IMR-90 (cell line): ENCODE results near the gene NCOA7.

Experiments used
- CEBPB ChIP-seq: IDR thresholded peaks from 2 replicates; pipeline ENCODE4 v1.6.1; 2012; ENCODE audit warnings: low read depth, low read length, improper control_type of control experiment
- CHD1 ChIP-seq: IDR thresholded peaks from 2 replicates; pipeline ENCODE4 v1.6.1; 2012; ENCODE audit warnings: low read depth, low read length, improper control_type of control experiment
- MAFK ChIP-seq: IDR thresholded peaks from 2 replicates; pipeline ENCODE4 v1.6.1; 2012; ENCODE audit warnings: low read depth, low read length, improper control_type of control experiment
- MXI1 ChIP-seq: IDR thresholded peaks from 2 replicates; pipeline ENCODE4 v1.6.1; 2012; ENCODE audit warnings: low read depth, mild to moderate bottlenecking, low read length, moderate library complexity, borderline replicate concordance
- POLR2A ChIP-seq: IDR thresholded peaks from 2 replicates; pipeline ENCODE4 v1.6.1; 2012; ENCODE audit warnings: mild to moderate bottlenecking, low read depth, low read length
- TF ChIP-seq, protein P1 (sequence below): conservative IDR thresholded peaks from 2 replicates; pipeline ENCODE4 v1.5.1; 2012; ENCODE audit warnings: mild to moderate bottlenecking, low read depth, low read length, improper control_type of control experiment
- TF ChIP-seq, protein P2 (sequence below): fragments of 150-350 bp; IDR thresholded peaks from 2 replicates; pipeline ENCODE4 v1.6.1; 2017; ENCODE audit warnings: mild to moderate bottlenecking, antibody characterized with exemption, low read length, low read depth
- TF ChIP-seq, protein P3 (sequence below): fragments of 150-350 bp; IDR thresholded peaks from 2 replicates; pipeline ENCODE4 v1.6.1; 2016; ENCODE audit warnings: low read depth, mild to moderate bottlenecking, low read length, moderate library complexity, borderline replicate concordance

DNA sequence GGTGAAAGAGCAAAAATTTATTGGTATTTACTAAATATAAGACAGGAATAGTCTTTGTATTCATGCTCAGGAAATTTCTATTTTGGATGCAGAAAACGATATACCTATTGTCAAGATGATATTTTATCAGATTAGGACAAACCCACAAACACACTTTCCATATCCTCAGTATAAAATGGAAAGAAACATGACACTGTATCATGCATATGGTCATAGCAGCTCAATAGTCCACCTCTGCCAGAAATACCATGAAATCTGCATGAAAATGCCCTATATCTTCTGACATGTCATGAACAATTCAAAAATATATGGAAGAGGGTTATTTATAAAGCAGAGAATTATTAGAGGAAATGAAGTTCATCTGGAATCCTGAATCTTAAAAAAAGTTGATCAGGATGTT lies 154.1 kb downstream of the NCOA7 start:
- no peak for TF ChIP-seq POLR2A
- TF ChIP-seq MAFK = no peak
- TF ChIP-seq, protein P1, sequence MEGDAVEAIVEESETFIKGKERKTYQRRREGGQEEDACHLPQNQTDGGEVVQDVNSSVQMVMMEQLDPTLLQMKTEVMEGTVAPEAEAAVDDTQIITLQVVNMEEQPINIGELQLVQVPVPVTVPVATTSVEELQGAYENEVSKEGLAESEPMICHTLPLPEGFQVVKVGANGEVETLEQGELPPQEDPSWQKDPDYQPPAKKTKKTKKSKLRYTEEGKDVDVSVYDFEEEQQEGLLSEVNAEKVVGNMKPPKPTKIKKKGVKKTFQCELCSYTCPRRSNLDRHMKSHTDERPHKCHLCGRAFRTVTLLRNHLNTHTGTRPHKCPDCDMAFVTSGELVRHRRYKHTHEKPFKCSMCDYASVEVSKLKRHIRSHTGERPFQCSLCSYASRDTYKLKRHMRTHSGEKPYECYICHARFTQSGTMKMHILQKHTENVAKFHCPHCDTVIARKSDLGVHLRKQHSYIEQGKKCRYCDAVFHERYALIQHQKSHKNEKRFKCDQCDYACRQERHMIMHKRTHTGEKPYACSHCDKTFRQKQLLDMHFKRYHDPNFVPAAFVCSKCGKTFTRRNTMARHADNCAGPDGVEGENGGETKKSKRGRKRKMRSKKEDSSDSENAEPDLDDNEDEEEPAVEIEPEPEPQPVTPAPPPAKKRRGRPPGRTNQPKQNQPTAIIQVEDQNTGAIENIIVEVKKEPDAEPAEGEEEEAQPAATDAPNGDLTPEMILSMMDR = no peak
- no peak for TF ChIP-seq CEBPB
- TF ChIP-seq, protein P2, sequence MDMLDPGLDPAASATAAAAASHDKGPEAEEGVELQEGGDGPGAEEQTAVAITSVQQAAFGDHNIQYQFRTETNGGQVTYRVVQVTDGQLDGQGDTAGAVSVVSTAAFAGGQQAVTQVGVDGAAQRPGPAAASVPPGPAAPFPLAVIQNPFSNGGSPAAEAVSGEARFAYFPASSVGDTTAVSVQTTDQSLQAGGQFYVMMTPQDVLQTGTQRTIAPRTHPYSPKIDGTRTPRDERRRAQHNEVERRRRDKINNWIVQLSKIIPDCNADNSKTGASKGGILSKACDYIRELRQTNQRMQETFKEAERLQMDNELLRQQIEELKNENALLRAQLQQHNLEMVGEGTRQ = no peak
- TF ChIP-seq, protein P3, sequence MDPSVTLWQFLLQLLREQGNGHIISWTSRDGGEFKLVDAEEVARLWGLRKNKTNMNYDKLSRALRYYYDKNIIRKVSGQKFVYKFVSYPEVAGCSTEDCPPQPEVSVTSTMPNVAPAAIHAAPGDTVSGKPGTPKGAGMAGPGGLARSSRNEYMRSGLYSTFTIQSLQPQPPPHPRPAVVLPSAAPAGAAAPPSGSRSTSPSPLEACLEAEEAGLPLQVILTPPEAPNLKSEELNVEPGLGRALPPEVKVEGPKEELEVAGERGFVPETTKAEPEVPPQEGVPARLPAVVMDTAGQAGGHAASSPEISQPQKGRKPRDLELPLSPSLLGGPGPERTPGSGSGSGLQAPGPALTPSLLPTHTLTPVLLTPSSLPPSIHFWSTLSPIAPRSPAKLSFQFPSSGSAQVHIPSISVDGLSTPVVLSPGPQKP = no peak
- no peak for TF ChIP-seq CHD1
- no peak for TF ChIP-seq MXI1
